Left forelimb (tissue), 1 donor: ENCODE measurements around the gene YLPM1.

Experiments used
- DNase-seq: peaks from one replicate; pipeline ENCODE4 v3.0.0-alpha.2; 2018; ENCODE audit warnings: low spot score

The YLPM1 gene

DNA sequence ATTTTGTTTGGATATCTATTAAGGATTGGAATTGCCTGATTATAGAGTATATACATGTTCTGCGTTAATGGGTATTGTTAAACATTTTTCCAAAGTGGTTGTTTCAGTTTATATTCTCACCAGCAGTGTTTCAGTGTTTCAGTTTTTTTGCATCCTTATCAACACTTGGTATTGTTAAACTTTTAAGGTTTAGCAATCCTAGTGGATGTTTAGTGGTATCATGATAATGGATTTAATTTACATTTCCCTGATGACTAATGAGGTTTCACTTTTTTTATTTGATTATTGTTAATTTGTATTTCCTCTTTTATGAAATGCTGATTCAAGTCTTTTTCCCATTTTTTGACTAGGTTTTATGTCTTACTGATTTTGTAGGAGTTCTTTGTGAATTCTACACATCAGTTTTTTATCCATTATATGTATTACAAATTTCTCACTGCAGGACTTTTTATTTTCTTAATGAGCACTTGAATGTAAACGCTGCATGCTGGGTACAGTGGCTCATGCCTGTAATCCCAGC is 23.7 kb downstream of the YLPM1 start:
- no peak for DNase-seq

DNA sequence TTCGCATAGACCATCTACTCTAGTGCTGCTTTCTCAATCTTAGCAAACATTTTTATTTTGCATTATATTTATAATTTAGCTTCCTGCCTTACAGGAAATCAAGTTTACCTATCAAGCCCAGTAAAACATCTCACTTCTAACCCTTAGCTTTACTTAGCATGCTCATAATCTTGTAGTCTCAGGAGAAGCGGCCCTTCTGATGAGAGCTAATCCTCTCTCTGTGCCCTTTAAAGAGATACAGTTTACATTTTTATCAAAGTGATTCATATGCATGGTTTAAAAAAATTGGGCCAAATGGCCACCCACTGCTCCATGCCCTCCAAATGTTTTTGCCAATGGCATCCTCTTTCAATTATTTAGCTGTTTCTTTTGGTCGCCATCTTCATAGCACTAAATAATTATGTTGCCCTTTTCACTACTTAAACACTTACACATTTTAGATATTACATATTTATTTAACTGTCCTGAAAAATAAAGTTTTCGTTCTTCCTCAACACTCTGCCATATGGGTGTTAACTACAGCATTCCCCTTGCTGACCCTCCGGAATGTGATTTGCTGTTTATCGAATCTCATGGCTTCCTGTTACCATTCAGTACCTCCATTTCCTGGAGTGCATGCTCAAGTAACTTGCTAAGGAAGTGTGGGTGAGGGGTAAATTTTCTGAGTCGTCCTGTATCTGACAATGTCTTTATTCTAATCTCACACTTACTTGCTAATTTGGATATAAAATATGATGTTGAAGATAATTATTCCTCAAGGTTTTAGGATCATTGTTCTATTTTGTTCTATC is 29.3 kb downstream of the YLPM1 start:
- DNase-seq, result no peak

- no peak for DNase-seq
Measured at GRCh38 chr14:74793506-74794155, 30.5 kb downstream of the YLPM1 start.

- DNase-seq, result no peak
Measured at GRCh38 chr14:74794947-74795346, 31.8 kb downstream of the YLPM1 start.

DNA sequence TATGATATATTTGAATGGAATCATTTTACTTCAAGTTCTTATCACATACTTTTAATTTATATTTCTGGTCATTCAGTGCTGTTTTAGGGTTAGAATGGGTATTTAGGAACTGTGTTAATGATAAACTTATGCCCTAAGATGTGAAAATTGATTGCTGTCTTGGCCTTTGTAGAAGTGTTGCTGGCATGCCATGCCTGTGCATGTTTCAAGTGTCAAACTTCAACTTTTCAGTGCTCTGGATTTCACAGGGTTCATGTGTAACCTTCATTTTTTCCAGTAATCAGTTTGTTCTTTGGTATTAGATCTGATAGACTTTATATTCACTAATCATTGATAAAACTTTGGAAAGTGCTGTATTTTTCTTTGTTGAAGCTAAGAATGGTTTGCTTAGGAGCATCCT is 36.6 kb downstream of the YLPM1 start:
- no peak for DNase-seq

DNA sequence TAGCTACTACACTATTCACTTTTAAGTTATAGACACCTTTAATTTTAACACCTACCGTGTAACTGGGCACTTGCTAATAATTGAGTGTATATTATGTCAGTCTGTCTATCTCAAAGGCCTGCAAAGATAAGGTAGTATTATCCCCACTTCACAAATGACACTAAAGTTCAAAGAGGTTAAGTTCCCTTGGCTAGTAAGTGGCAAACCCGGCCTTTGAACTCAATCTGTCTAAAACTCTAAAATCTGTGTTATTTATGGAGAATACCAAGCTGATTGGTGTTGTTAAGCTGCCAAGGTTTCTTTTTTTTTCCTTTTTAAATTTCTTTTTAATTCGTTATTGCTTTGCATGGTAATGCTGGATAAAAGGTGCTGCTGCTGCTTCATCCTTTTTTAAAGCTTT is 37.7 kb downstream of the YLPM1 start:
- no peak for DNase-seq

DNA sequence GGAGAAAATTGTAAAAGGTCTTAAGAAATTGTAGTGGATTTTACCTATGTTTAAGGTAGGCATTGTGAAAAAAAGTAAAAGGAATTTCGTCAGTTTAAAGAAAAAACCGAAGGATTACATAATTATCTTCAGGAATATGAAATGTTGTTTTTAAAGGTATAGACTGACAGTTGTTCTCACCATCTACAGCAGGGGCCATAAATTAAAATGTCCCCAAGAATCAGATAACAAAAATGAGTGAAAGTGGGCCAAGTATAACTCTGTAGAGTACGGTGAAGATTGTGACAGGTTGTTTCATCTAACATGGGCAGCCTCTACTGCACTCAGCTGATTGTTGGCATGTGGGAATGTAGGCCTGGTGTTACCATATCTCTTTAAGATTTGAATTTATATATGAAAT is 38.3 kb downstream of the YLPM1 start:
- DNase-seq, result no peak

- no peak for DNase-seq
Measured at GRCh38 chr14:74804219-74804825, 41.2 kb downstream of the YLPM1 start.

- DNase-seq, result no peak
Measured at GRCh38 chr14:74807853-74808545, 44.9 kb downstream of the YLPM1 start.

GRCh38 chr14:74816124-74816523 is 53.0 kb downstream of the YLPM1 start:
- no peak for DNase-seq

DNA sequence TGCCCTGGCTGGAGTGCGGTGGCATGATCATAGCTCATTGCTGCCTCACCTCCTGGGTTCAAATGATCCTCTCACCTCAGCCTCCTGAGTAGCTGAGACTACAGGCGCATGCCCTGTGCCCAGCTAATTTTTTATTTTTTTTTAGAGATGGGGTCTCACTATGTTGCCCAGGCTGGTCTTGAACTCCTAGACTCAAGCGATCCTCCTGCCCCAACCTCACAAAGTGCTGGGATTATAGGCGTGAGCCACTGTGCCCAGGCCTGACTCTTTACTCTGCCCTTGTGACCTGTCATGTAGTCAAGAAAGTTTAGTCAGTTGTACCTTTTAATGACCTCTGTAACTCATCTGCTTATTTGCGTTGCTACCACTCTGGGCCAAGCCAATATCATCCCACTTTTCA is 57.2 kb downstream of the YLPM1 start:
- no peak for DNase-seq

- no peak for DNase-seq
Measured at GRCh38 chr14:74821267-74821915, 58.3 kb downstream of the YLPM1 start.

DNA sequence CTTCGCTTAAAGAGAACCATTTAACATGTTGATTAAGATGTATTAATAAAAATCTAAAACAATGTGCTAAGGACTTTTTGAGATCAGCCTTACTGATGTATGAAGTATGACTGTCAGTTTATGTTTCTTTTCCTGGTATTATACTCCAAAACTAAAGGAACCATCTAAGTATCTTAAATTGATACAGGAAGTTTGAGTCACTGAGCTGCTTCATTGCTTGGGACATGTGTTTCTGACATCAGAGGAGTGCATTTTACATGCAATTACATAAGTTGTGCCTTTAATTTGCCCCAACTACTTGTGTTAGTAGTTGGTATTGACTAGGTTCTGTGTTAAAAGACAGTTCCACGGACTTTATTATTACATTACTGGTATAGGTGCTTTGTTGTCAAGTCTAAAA is 61.9 kb downstream of the YLPM1 start:
- no peak for DNase-seq

DNA sequence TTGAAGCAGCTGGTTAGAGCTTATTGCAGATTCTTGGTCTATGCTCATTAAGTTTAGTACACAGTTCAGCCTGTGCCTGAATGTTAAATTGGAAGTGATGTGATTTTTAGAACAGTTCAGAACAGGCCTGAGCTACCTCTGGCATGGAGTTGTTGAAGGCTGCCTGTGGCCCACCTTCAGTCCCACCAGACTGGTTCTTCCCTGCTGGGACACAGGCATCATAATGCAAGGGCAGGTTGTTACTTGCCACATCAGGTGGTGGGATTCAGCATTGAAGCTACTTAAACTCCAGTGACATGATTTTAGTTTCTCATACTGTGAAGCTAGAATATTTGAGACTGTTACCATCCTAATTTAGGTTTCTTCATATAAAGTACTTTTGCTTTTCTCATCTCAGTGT is 63.5 kb downstream of the YLPM1 start:
- no peak for DNase-seq

DNA sequence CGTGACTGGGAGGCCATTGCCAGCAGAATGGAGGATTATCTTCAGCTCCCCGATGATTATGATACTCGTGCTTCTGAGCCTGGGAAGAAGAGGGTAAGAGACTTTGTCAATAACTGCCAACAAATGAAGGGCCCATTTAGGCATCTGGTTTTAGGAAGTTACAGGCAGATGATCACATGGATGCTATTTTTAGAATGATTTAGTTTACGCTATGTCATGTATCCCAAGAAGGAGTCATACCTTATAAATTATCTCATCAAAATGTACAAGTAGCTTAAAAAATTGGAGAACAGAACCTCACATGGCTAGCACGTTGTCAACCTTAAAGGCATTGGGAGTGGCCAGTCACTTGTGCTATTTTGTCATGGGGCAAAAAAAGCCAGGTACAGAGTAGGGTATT is 66.1 kb downstream of the YLPM1 start:
- no peak for DNase-seq

- no peak for DNase-seq
Measured at GRCh38 chr14:74832849-74833248, 69.7 kb downstream of the YLPM1 start.

GRCh38 chr14:74834692-74835392 is 71.7 kb downstream of the YLPM1 start:
- no peak for DNase-seq

GRCh38 chr14:74835645-74836250 is 72.6 kb downstream of the YLPM1 start:
- DNase-seq, result no peak

GRCh38 chr14:74836251-74836960 is 73.3 kb downstream of the YLPM1 start:
- no peak for DNase-seq

DNA sequence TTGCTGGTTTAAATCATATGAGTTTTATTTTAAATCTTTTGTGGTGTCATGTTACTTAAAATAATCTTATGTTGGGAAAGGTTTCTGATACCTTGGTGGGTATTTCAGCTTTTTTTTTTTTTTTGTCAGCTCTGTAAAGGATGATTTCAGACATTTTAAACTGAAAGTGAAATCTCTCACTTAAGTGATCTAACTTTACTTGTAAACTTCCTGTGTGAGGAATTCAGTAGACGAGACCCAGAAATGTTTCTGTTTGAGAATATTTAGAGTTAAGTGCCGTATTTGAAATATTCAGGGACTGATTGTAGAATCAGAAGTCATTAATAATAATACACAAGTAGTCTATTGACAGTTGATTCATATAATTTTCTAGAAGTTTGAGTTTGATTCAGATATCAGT is 75.0 kb downstream of the YLPM1 start:
- no peak for DNase-seq
